Superior temporal gyrus (tissue), 1 donor: ENCODE measurements around the gene CCBE1.
"Not testable (repeated sequence)": the region's sequence is repeated elsewhere in the genome, so short reads cannot be mapped to it uniquely, and the experiment has no call there.

Experiments used
- DNase-seq: peaks from one replicate; pipeline ENCODE4 v3.0.0-alpha.2; 2016; ENCODE audit errors: extremely low spot score

CCBE1 gene

DNA sequence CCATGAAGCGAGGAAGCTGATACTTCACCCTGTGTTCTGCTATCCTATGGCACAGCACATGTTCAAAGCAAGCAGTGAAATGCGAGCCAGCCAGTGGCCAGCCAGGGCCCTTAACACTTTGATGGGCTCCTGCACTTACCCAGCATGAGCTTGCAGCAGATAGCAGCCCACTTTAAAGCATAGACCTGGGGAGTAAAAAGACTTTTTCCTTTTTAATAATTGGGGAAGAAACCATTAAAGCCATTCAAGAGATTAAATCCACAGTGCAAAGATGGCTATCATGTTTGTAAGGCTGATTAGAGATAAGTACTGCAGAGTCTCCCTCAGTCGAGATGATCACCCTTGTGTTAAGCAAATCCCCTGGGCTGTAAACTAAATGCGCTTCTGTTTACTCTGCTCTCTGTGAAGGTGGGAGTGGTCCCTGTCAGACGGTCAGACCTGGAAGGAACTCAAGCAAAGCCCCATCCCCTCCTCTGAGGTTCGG lies 15.7 kb downstream of the CCBE1 start:
- no peak for DNase-seq

DNA sequence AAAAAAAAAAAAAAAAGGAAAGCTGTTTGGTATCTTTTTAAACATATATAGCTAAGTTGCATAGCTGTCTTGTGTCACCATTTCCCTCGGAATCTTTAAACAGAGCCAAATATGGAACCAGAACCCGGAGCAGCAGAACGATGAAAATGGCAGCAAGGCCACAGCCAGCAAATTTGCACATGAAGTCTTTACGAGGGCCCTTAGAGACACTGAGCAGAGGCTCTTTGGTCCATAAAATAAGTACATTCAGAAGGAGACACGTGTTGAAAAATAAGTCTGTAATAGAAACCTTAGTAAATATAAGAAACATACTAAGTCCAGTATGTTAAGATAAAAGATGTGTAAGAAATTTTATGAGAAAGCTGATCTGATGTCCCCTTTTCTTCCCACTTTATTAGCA lies 16.2 kb downstream of the CCBE1 start:
- no peak for DNase-seq

DNA sequence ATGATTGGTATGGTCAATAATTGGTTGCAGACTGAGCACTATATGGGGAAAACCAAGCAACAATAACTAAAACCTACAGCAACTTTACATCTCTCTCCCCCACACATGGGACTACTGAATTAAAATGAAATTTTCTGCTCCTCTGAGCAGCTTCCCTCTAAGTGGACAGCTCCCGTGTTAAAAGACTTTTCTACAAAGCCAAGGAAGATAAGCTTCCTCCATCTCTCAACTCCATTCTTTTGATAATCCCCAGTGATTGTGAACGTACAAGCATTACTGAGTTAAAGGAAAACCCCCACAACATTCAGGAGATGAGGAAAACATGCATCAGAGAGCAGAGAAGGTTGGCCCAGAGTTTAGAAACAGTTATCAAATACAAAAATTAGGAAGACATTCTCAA lies 21.9 kb downstream of the CCBE1 start:
- no peak for DNase-seq

DNA sequence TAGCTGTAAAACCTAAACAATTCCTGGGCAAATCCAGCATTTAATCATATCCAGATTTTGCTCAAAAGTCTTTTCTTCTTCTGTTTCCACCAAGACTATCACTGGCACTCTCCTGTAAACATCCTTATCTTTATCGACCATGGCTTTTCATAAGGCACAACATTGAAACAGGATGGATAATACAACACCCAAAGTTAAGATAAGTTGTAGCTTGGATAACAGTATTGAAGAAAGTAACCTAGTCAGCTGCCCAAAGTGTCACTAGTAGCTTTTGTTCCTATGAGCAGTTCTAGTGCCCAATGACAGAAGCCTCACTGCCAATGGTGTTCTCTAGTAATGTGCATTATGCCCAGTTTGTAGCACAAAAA lies 22.3 kb downstream of the CCBE1 start:
- DNase-seq, result no peak

DNA sequence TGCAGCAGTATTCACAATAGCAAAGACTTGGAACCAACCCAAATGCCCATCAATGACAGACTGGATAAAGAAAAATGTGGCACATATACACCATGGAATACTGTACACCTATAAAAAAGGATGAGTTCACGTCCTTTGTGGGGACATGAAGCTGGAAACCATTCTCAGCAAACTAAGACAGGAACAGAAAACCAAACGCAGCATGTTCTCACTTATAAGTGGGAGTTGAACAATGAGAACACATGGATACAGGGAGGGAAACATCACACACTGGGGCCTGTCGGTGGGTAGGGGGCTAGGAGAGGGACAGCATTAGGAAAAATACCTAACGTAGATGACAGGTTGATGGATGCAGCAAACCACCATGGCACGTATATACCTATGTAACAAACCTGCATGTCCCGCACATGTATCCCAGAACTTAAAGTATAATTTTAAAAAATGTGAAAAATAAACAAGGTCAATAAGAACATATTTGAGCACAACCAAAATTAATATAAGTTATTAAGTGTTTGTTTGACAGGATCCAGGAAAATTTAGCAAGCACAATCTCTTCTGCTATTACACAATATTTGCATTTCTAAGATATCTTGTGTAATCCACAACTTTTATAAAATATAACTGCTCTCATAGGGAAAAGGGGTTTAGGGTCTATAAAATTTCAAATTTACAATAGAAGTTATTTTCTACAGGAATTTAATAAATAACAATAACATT lies 22.9 kb downstream of the CCBE1 start:
- no peak for DNase-seq

DNA sequence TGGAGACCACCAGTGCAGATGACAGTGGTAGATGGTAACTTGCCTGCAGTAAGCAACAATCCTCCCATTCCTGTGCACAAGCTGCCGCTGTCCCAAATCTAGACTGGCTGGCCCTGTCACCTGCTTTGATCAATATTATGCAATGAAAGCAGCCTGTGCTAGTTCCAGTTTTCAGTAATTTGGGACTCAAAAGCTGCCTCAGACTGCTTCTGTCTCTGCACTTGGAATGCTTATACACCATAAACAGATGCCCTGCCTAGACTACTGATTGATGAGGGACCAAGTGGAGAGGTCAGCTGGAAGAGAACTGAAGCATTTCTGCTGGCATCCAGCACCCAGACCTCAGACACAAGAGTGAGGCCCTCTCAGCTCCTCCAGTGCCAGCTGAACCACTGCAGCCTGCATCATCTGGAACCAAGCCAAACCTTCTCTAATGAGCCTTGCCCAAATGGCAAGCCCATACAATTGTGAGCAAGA lies 24.9 kb downstream of the CCBE1 start:
- DNase-seq, result no peak

DNA sequence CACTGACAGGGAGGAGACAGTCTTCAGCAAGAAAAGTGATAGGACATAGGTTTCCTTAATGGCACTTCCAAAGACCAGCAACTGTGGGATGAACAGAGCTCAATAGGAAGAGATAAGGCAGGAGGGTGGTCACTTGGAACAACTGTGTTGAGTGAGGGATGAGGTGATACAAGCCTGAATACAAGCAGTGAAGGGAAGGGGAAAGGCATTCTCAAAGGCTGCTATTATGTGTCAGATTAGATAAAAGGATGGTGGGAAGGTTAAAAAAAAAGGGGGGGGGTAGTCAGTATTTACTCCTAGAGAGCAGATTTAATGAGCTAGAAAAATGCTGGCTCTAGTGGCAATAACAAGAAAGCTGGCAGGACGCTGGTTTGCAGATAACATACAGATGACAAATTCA lies 25.7 kb downstream of the CCBE1 start:
- DNase-seq, result no peak

DNA sequence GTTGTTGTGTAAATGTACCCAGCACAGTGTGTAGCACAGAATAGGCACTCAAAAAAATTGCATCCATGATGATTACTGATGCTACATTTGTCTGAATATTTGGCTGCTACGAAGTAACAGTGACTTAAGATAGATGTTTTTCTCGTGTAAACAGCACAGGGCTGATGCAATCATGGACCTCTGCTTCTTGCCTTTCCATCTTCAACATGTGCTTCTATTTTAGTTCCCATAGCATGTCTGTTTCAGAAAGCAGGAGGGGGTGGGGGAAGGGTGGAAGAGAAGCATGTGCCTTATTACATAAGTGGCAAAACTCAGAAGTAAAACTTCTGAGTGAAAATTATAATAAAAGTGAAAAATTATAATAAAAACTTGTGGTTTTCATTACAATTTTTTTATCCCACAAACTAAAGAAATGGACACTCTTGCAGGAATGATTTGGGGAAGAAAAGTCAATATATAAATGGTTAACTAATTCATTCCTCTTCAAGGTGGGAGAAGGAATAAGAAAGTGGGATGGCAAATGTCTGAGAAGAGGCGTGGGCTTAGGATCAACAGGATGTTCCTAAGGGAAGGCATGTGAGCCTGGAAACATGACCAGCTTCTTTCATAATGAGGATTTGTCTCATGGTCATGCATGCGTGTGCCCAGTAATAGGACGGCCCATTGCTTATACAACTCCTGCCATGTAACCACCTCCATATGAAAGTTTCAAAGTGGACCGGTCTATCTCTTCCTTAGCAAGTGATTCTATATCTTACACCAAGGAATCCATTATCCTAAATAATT lies 27.2 kb downstream of the CCBE1 start:
- DNase-seq, result no peak

DNA sequence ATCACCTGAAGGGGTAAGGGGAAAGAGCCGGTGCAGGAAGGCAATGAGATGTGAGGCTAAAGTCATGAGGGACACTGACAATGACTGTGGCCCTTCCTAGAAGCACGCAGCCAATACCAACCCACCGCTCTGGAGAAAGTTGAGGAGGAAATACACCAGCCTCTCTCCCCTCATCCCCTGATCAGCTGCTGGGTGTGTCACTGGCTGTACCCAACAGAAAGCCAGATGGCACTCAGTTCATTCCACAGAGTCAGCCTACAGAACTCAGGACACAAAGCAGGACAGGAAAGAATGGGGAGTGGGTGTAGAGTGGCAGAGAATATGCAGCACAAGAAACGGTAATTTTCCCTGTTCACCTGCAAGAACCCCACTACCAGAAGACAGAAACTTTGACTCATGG lies 29.7 kb downstream of the CCBE1 start:
- no peak for DNase-seq

DNA sequence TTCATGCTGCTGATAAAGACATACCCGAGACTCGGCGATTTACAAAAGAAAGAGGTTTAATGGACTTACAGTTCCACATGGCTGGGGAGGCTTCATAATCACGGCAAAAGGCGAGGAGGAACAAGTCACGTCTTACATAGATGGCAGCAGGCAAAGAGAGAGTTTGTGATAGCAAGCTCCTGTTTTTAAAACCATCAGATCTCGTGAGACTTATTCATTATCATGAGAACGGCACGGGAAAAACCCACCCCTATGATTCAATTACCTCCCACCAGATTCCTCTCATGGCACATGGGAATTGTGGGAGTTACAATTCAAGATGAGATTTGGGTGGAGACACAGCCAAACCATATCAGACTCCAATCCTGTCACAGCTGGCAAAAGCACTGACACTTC lies 31.2 kb downstream of the CCBE1 start:
- not testable (repeated sequence) for DNase-seq

DNA sequence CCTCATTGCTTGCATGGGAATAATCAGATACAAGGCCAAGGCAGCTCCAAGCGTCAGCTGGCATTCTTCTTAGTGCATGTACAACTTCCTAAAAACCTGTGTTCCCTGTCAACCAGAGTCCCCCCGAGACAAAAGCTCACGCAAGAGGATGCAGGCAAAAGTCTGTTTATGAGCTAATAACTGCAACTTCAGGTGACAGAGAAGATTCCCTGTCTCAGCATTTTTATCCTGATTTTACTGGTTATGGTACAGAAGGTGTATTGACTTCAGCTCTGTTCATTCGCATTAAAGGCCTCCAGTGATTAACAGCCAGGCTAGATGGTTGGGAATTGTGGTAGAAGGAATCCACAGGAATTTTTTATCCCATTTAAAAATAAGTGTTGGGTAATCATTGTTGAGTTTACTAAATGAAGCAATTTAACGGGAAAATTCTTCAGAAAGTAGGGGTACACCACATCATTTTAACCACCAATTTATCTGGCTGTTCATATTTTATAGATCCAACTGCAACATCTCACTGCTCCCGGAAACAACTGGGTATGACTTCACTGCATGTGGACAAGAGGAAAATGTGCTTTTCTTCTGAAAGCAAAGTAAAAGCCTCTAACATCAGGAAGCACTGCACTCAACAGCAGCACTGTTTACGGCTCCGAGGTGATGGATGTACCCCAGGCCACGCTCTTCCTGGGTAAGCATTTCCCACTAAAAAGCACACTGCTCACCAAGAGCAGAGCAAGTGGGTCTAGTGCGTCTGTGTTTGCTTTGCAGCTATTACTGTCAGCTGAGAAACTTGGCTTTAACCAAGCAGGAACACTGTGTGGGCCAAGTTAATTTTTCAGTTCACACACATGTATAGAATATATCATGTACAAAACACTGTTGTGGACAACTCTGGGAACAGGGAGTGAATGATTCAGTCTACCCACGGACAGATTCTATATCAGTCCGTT lies 31.9 kb downstream of the CCBE1 start:
- DNase-seq, result peak; percentile 51

DNA sequence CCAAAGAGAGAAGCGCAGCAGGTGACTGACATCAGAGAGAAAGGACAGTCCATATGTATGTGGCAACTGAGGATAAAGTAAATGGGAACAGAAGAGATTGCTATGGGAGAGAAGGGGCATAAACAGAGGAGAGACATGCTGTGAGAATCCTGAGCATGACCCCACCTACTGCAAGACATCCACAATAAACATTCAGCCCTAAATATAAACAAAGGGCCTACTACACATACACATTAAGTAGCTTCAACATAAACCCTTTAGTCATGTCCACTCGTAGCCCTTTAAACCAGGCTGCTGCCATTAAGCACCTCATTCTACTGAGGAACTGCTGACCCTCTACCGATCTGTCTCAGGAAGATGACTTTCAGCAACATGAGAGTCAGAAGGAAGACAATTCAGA lies 32.9 kb downstream of the CCBE1 start:
- DNase-seq, result no peak

DNA sequence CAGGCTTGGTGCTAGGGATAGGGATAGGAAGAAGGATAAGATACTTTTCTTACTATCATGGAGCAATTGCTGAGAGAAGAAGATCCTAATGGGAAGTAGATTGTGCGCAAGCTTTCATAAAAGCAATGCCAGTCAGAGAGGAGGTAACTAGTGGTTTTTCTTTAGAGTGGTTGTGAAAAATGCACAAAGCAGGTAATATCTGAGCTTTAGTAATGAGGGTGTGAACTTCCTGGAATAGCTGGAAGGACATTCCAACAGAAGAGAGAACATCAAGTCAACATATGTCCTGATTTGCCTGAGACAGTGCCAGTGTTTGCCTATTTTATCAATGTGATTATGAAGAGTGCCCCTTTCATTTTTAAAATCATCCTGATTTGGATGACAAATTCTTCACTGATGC lies 34.1 kb downstream of the CCBE1 start:
- no peak for DNase-seq

DNA sequence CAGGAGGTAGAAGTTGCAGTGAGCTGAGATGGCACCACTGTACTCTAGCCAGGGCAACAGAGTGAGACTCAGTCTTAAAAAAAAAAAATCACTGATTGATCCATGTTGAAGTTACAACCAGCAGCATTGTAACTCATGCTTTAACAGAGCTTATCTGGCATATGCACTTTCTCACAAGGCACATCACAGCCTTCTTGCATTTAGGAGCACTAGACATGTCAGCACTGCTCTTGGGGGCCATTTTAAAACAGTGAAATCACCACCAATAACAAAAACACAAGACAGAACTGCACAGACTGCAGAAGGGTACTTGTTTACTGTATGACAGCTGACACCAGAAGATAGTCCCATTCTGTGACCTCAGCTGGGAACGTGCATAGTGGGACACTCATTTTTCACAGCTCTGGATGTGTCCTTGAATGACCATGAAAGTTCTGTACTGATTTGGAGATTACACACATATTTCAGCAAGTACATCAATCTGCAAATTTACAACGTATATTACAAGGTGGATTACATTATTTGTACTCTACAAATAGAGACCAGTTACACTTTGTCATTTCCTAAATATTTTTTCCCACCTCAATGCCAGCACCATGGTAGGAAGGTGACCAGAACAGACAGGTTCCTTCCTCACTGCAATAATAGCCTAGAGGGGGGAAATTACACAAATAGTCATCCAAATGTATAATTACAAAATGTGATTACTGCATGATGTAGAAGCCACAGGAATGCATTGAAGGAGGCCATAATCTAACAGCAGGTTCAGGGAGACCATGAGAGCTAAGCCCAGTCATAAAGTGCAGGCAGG lies 35.1 kb downstream of the CCBE1 start:
- DNase-seq, result no peak

DNA sequence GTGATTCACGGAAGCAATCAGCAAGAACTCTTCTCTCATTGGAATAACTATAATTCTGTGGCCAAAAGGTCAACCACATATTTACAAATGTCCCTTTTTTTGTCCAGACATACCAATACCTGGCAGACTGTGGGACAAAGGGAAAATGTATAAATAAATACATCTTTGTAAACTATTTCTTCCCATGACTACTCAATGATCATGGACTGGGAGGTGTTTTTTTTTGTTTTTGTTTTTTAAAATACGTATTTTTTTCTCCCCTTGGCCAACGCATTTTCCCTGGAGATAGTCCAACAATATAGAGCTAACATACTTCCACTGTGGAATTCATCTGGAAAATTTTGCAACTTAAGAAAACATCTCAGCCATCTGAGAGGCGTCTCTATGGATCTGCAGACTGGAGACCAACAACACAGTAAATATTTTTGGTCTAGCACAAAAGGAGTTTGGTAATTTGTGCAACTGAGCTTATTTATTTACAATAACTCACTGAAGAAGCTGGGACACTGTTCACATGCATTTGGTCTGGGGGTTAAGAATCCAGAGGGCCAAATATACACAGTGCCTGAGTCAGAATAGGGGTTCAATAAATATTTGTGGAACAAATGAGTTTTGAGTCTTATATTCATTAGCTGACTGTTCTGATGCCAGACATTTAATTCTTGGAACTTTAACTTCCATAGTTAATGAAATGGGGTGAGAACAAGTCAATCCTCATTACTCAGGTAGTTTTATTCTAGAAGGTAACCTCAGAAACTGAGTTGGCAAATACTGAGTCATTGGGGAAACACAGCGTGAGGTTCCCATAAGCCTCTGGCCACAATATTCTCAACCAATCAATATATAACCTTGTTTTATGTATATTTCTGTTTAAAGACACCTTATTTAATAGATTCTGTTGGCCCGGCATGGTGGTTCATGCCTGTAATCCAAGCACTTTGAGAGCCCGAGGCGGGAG lies 36.2 kb downstream of the CCBE1 start:
- no peak for DNase-seq

DNA sequence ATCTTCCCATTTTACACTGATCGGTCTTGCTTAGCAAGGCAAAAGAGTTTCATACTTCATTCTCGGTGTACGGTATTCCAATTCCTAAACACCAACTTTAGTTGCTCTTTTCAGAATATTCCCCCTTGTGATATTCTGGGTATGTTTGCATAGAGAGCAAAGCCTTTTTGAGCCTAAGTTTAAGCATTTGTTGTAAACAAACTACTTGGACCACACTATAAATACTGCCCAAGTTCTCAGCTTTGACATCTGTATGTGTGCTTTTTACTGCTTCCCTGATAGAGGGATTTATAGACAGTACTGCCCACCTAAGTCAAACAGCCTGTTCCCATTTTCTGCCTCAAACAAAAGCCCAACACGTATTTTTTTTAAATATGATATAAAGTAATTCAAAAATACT lies 36.9 kb downstream of the CCBE1 start:
- DNase-seq, result no peak

DNA sequence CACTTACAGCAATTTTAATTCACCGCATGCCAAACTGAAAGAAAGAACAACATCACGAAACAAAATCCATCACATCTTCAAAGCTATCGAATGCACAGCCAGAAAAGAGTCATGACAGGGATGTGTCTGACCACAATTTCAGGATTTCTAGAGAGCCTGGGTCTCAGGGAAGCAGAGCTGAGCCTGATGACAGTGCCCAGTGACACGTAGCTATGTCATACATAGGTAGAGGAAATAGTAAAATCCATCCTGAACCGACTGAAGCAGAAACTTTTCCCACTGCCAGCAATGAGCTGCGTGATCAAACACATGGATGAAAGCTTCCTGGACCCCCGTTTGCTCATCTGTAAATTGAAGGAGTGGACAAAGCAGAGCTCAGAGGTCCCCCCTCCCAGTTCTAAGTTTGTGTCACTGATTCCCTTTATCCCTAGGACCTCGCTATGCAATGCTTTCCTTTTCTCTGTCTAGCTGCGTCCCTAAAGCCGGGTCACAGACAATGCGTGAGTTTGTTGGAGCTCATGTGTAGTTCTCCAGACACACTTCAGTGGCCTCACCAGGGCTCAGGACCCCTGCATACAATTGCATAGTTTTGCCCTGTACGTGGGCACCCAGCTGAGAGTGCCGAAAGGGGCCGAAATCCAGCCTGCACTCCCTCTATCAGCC lies 37.6 kb downstream of the CCBE1 start:
- no peak for DNase-seq

DNA sequence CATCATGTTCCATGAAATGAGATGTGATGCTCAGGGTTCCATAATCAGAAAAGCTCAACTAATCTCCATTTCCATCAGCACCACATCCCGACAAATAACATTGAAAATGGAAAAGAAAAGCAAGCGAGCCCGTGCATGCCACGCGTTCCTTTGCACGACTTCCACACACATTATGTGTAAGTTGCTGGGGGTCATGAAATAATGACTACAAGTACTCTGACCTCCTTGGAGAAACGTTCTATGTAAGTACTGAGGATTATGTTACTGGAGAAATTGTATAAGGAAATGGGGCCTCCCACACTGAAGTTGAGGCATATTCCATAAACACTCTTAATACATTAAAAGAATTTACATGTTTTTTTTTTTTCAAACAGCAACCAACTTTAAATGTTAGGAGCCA lies 38.3 kb downstream of the CCBE1 start:
- DNase-seq, result no peak

DNA sequence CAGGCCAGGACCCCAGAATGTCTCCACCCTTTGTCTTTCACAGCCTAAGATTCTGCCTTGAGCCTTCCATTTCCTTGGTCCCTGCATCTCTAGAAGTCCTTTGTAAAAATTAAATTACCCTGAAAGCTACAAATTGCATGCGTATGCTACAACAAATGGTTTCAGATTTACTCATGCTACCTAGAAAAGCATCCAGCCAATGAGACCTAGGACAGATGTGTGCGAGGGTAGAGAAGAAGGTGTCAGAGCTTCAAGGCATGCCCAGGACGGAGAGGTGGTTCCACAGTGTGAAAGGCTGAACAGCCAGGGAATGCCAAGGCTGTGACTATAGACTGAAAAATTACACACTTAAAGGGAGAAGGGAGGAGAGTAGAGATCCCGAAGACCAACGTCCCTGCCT lies 40.2 kb downstream of the CCBE1 start:
- no peak for DNase-seq
